Activated effector memory CD4-positive, alpha-beta T cell treated with anti-CD3 and anti-CD28 coated beads, Interleukin-2, amount 50 U/mL, for 16 hours (primary cell): ENCODE data around the gene PRDM9.

Experiments used
- DNase-seq: peaks from one replicate; pipeline ENCODE4 v3.0.0-alpha.2; 2020

Gene PRDM9

DNA sequence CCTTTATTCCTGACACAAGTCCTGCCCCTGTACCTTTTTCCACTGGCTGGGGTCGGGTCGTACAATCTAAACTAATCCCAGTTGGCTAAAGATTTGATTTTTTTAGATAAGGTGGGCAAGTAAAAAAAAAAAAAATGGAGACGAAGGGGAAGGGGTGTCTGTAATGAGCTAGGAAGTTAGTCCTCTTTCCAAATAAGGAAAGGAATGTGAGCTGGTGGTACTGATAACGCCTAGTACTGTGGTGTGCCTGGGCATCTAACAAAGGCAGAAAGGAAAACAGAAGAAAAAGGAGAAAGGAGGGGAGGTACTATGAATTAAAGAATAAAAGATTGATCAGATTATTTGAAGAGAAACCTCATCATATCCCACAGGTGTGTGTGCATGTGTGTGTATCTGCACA, 21.3 kb downstream of the PRDM9 start:
- DNase-seq: no peak

DNA sequence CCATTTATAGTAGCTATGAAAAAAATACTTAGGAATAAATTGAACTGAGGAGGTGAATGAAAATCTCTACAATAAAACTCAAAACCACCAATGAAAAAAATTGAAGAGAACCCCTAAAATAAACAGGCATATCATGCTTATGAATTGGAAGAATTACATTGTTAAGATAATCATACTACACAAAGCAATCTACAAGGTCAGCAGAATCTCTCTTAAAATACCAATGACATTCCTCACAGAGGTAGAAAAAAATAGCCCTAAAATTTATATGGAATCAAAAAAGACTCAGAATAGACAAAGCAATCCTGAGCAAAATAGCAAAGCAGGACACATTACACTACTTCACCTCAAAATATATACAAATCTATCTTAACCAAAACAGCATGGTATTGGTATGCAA, 23.2 kb downstream of the PRDM9 start:
- DNase-seq: no peak

DNA sequence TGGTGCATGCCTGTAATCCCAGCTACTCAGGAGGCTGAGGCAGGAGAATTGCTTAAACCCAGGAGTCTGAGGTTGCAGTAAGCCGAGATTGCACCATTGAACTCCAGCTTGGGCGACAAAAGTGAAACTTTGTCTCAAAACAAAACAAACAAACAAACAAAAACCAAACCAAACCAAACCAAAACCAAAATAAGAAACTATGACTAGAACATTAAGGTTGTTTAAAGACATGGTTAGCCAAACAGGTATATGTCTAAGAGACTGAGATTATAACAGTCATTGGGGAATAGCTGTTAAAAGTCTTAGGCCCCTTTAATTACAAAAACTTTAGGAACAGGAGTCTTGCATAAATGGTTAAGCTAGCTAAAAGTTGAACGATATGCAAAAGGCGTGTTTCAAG, 63.6 kb downstream of the PRDM9 start:
- no peak for DNase-seq
